Measurements from ENCODE around the gene LMX1B.

GRCh38 chr9:126564128-126564527 lies 49.6 kb upstream of the LMX1B start:
- TF ChIP-seq CTCF (IDR thresholded peaks at IDR 0.05; ENCODE audit: low read depth, low read length, poor library complexity, severe bottlenecking) (no peak), EZH2phosphoT487 (IDR thresholded peaks at IDR 0.05; ENCODE audit: borderline replicate concordance, low read length) (no peak)
